GM21360 (cell line): ENCODE results near the gene IMMP2L.

Experiments used
- ATAC-seq: cut with Tn5 transposase; IDR thresholded peaks from one replicate; pipeline ENCODE4 v1.9.1; 2021; ENCODE audit warnings: mild to moderate bottlenecking, moderate library complexity; ENCODE audit not compliant: unreplicated experiment

The IMMP2L gene

DNA sequence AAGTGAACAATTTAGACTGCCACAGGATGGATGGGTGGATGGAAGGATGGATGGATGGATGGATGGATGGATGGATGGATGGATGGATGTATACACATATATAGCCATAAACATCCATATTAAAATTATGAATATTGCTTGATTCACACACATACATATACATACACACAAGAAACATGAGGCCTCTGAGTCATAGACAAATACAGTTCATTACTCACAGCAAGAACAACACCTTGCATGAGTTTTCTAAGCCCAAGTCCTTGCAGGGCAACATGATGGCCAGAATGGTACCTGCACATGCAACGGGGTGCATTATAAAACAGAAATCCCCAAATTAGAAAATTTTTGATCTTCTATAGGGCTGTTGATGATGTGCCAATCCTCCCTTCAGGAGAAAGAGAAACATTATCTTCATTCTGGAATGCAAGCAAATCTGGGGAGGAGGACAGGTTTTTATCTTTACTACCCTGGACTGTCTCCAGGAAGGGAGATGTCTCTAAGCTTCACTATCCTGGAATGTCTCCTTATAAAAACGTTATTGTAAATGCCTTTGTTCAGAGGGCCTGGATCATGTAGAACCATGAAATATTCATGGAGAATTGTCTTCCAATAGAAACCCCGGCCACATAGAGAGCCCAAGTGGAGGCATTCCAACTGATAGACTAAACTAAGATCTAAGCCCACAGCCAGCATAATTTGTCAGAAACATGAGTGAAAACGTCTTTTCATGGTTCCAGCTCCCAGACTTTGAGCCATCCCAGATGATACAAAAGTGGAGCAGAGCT is 709.9 kb downstream of the IMMP2L start:
- no peak for ATAC-seq

- ATAC-seq: no peak
Measured at GRCh38 chr7:110850224-110850623, 712.1 kb downstream of the IMMP2L start.

DNA sequence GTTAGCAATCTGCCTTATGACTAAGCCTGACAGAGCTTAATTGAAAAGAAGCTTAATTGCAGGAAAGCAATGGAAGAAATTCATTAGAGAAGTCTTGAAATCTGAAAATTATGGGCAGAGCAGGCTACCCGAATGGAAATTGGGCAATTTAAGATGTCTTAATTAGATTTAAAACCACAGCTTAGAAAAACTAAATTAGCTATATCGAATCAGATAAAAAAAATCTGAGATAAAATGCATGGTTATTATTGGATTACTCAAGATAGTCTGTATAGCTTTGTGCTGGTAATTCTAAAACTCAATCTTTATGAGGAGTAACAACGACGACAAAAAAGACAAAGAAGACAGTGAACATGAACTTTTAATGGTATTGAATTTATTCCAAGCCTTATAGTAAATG is 719.5 kb downstream of the IMMP2L start:
- ATAC-seq: no peak

- no peak for ATAC-seq
Measured at GRCh38 chr7:110841840-110842545, 720.3 kb downstream of the IMMP2L start.

- ATAC-seq: no peak
Measured at GRCh38 chr7:110839866-110840265, 722.4 kb downstream of the IMMP2L start.

DNA sequence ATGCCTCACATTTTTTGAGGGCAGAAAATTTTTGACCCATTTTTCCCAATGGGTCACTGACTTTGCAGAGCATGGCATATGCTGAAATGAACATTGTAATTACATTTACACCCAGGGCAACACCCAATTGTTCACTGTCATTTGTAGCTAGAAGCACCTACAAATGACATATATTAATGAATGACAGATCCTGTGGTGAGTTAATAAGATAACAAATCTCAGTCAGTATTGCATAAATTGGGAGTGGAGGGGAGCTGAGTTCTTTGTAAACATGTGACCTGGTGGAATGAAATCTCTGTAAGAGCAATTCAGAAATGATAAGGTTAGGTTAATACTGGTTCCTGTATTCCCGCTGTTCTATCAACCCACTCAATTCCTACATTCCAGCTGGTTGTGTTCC is 726.4 kb downstream of the IMMP2L start:
- ATAC-seq: no peak

GRCh38 chr7:110835218-110835617 is 727.1 kb downstream of the IMMP2L start:
- no peak for ATAC-seq

DNA sequence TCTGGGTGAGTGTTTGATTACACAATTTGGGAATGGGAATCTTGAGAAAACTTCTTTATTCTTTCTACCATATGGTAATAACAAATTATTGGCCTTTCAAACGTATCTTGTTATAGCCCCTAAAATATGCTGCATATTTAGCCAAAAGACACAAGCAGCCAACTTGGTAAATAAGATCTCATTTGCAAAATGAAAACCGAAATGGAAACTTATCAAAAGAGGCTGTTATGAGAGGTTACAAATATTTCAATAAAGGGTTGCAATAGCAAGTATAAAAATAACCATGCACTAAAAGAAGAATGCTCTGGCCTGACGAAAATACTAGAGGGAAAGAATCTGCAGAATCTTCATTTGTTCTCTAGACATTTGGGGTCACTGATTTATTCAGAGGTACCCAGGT is 730.9 kb downstream of the IMMP2L start:
- no peak for ATAC-seq

- ATAC-seq: no peak
Measured at GRCh38 chr7:110830778-110831177, 731.5 kb downstream of the IMMP2L start.

GRCh38 chr7:110827936-110828335 is 734.4 kb downstream of the IMMP2L start:
- no peak for ATAC-seq

- ATAC-seq: no peak
Measured at GRCh38 chr7:110827287-110827855, 734.9 kb downstream of the IMMP2L start.

GRCh38 chr7:110813986-110814385 is 748.3 kb downstream of the IMMP2L start:
- no peak for ATAC-seq

- ATAC-seq: no peak
Measured at GRCh38 chr7:110809832-110810231, 752.5 kb downstream of the IMMP2L start.

DNA sequence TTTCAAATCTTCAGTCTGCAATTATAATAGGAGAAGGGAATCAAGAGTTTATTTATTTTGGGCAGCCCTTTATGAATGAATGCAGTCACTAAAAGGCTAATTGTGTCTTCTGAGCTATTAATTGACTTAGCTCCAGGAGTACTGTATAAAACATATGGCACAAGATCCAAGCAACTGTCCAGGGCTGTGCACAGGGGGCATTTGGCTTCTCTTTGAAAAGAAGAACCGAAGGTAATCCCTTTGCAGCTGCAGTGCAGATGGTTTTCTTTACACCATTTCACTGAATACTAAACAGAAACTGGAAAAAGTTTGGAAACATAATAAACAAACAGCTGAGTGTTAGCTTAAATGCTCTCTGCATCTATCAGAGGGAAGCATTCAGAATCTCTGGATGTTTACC is 753.9 kb downstream of the IMMP2L start:
- no peak for ATAC-seq

GRCh38 chr7:110804501-110804900 is 757.8 kb downstream of the IMMP2L start:
- ATAC-seq: no peak

- no peak for ATAC-seq
Measured at GRCh38 chr7:110803602-110804143, 758.6 kb downstream of the IMMP2L start.

DNA sequence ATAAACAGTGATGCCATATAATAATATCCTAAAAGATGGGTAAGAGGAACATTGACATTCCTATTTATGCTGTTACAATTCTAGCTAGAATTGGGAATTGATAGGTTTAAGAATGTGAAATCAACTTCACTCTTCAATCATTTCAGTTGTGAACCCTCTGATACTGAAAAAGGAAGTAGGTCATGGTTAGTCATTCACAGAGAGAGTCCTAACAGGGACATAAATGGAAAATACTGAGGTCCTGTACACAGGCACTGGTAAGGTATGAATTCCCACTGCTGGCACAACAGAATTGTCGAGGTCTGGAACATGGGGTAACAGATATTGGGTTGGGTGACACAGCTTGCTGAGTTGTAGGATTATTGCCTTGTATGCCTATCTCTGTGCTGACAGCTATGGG is 760.8 kb downstream of the IMMP2L start:
- ATAC-seq: peak; percentile 87

DNA sequence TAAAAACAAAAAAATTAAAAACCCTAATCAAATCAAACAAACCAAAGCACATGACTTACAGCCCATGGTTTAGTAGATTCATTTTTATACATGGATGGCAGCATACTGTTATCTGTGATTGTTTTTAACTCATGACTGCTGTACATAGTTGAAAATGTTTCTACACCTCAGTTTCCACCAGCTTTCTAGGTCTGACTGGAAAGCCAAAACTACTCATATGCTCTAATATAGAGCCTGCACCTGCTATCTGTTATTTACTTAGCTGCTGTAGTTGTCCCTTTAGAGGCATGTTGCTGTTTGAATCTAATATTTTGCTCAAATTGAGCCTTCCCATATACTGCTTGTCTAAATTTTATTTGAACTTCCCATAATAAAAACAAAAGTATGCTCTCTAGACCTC is 761.3 kb downstream of the IMMP2L start:
- ATAC-seq: no peak

- no peak for ATAC-seq
Measured at GRCh38 chr7:110797656-110798055, 764.6 kb downstream of the IMMP2L start.

GRCh38 chr7:110790992-110791391 is 771.3 kb downstream of the IMMP2L start:
- ATAC-seq: no peak

DNA sequence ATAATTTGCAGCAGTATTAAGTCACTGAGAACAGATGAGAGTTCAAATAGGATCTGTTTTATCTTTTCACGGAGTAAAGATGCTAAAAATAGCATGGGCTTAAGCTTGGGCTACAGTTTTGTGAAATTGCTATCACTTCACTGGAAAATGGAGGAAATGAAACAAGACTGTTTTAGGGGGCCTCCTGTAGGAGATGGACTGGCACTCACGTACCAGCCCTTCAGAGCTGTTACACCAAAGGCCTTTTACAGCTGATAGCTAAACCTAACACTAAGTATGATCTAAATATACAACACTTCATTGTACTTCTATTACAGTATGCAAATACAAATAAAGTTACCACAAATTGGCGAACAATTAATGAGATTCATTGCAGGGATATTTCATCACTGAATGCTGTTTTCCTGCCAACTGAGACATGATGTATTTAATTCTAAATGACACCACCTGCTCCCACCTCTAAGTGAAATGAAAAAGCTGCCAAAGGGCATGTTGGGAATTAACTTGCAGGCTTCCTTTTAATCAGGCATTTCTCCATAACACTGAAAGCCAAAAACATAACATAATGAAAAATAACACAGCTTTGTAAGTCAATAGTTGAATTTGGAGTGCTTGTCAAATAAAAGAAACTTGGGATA is 775.8 kb downstream of the IMMP2L start:
- ATAC-seq: no peak
